Prostate gland (tissue), 2 donors: ENCODE results near the gene AMOTL1. TPM values are rescaled to one million over a fixed set of nuclear protein-coding genes. Genes with fewer than 3 reads are reported as not detected.

Experiments used
- DNase-seq: peaks from one replicate; pipeline ENCODE4 v3.0.0-alpha.2; 2019; ENCODE audit warnings: low spot score
- H3K27ac ChIP-seq, 2 donors: fragments of 200-600 bp; sonication (generic); 2 replicates each; pipeline ENCODE4 v1.5.1; 2017 to 2019
- H3K27me3 ChIP-seq: fragments of 200-600 bp; sonication (generic); replicated peaks from 2 replicates; pipeline ENCODE4 v1.5.1; 2019; ENCODE audit not compliant: insufficient read depth
- H3K36me3 ChIP-seq, 2 donors: fragments of 200-600 bp; sonication (generic); 1 replicate in 1 of 2; 2 replicates in 1 of 2; pipeline versions ENCODE4 v1.5.1 to v1.8.1; 2017 to 2019
- H3K4me1 ChIP-seq: fragments of 200-600 bp; sonication (generic); replicated peaks from 2 replicates; pipeline ENCODE4 v1.5.1; 2019
- H3K4me3 ChIP-seq, 2 donors: fragments of 200-600 bp; sonication (generic); 2 replicates each; pipeline ENCODE4 v1.5.1; 2017 to 2019
- H3K9me3 ChIP-seq: fragments of 200-600 bp; sonication (generic); 2 replicates; pipeline ENCODE4 v1.5.1; 2017
- POLR2A ChIP-seq: fragments of 450-650 bp; IDR thresholded peaks from one replicate; pipeline ENCODE4 v1.6.1; 2016; ENCODE audit warnings: antibody characterized with exemption, mild to moderate bottlenecking
- POLR2AphosphoS5 ChIP-seq: sonication (generic); formaldehyde crosslinking; IDR thresholded peaks from one replicate; pipeline ENCODE4 v1.6.1; 2017; ENCODE audit warnings: antibody characterized with exemption
- WGBS: methylation state at CpG from one replicate; pipeline ENCODE4 v1.1.5; 2018; 5-methylcytosine and 5-hydroxymethylcytosine counted together
- intact Hi-C: fragments of 100-400 bp; cut with DNase I; formaldehyde crosslinking; loops from one replicate; pipeline ENCODE4 v1.14.2; 2022
- total RNA-seq, 2 donors: library from RNA; depleted of rRNA; stranded (reverse); fragments of >200 nt; gene quantifications; one replicate each; pipeline ENCODE4 v1.1.0, GENCODE V29; 2016
- TF ChIP-seq, protein P1 (sequence below), 4 experiments: fragments of 200-600 bp in 2 of 4; fragments of 450-650 bp in 2 of 4; sonication (generic) in 2 of 4; IDR thresholded peaks; 1 replicate in 3 of 4; 2 replicates in 1 of 4; pipeline ENCODE4 v1.5.1; 2016 to 2019; ENCODE audit warnings: antibody characterized with exemption in 4 of 4, mild to moderate bottlenecking in 2 of 4, moderate library complexity in 2 of 4

Gene AMOTL1
- total RNA-seq, 2 donors from 2014 or later: 49.2 to 67.2 TPM

DNA sequence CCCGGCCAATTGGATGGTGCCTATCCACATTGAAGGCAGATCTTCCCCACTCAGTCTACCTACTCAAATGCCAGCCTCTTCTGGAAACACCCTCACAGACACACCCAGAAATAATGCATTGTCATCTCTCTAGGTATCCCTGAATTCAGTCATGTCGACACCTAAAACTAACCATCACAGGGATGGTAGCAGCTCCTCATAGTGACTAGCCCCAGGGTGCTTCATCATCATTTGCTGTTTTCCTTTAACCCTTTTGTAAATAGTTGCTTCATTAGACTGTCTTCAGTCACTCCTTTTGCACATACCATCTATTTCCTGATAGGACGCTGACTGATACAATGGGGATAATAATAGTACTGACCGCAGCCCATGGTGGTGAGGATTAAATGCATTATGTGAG, 18.8 kb upstream of the AMOTL1 start:
- WGBS: 96% methylated on average over 4 of the region's 4 CpGs
- no peaks in the 10 kb centered on the region for H3K4me1 ChIP-seq
- DNase-seq: no peak
- no peak overlapping the region for H3K4me3 ChIP-seq
- H3K27ac ChIP-seq: no peak overlapping the region
- no peaks in the 10 kb centered on the region for H3K9me3 ChIP-seq
- intact Hi-C loops: loop anchor here (10.0 kb wide), 1 partner anchor 115 kb away; no protein-coding TSS in a partner anchor
- TF ChIP-seq, protein P1, sequence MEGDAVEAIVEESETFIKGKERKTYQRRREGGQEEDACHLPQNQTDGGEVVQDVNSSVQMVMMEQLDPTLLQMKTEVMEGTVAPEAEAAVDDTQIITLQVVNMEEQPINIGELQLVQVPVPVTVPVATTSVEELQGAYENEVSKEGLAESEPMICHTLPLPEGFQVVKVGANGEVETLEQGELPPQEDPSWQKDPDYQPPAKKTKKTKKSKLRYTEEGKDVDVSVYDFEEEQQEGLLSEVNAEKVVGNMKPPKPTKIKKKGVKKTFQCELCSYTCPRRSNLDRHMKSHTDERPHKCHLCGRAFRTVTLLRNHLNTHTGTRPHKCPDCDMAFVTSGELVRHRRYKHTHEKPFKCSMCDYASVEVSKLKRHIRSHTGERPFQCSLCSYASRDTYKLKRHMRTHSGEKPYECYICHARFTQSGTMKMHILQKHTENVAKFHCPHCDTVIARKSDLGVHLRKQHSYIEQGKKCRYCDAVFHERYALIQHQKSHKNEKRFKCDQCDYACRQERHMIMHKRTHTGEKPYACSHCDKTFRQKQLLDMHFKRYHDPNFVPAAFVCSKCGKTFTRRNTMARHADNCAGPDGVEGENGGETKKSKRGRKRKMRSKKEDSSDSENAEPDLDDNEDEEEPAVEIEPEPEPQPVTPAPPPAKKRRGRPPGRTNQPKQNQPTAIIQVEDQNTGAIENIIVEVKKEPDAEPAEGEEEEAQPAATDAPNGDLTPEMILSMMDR (IDR thresholded peaks at IDR 0.05): no peak
- TF ChIP-seq POLR2AphosphoS5 (no peak), POLR2A (no peak)
- H3K27me3 ChIP-seq: no peaks in the 10 kb centered on the region
- no peaks in the 10 kb centered on the region for H3K36me3 ChIP-seq

DNA sequence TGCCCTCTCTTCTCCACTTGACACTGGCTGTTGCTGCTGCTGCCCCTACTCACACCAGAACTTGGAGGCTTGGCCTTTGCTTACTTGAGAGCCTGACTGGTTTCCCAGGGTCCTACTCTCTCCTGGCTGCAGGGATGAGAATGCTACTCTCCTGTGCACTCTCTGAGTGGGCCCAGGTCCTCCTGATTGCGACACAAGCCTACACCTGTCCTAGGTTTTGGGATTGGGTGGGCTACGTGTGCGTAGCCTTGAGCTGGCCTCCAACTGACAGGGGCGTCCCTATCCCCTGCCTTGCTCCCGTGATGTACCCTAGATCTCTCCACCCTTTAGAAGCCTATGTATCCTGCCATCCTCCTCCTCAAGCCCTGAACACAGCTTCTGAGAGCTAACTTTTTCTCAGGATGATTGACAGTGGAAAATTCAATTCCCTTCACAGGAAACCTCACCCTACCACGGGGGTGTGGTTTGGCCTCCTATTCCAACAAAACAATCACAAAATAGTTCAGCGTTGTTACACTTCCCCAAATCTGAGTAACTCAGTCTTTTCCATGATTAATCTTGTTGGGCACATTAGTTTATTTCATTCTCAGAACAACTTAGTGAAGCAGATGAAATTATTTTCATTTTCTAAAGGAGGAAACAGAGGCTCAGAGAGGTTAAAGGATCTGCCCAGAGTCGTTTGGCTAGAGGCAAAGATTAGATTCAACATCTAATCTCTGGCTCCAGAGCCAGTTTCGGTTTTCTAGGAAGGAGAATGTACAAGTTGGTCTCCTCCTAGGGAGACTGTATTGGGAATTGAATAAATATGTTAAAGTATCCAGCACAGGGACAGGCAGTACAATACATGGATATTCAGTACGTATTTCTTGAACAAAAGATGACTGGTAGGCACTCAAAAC, 17.6 kb upstream of the AMOTL1 start:
- no peak for TF ChIP-seq POLR2A
- no peak for DNase-seq
- WGBS: 77% methylated on average over 10 of the region's 10 CpGs
- Histone ChIP-seq H3K27ac (no peak overlapping the region), H3K36me3 (no peaks in the 10 kb centered on the region), H3K9me3 (no peaks in the 10 kb centered on the region), H3K4me1 (no peaks in the 10 kb centered on the region), H3K4me3 (no peak overlapping the region), H3K27me3 (no peaks in the 10 kb centered on the region)
- intact Hi-C loops: no loop called here

GRCh38 chr11:94751218-94751609, 16.9 kb upstream of the AMOTL1 start:
- no peaks in the 10 kb centered on the region for H3K4me1 ChIP-seq
- intact Hi-C loops: no loop called here
- TF ChIP-seq, protein P1 (IDR thresholded peaks at IDR 0.05): no peak
- TF ChIP-seq POLR2AphosphoS5 (no peak), POLR2A (no peak)
- no peaks in the 10 kb centered on the region for H3K9me3 ChIP-seq
- H3K4me3 ChIP-seq: no peak overlapping the region
- DNase-seq: no peak
- WGBS: 88% methylated on average over 5 of the region's 5 CpGs
- no peaks in the 10 kb centered on the region for H3K27me3 ChIP-seq
- no peaks in the 10 kb centered on the region for H3K36me3 ChIP-seq
- no peak overlapping the region for H3K27ac ChIP-seq

GRCh38 chr11:94751786-94752185, 16.4 kb upstream of the AMOTL1 start:
- Histone ChIP-seq H3K27ac (no peak overlapping the region), H3K4me1 (no peaks in the 10 kb centered on the region), H3K4me3 (no peak overlapping the region), H3K9me3 (no peaks in the 10 kb centered on the region), H3K27me3 (no peaks in the 10 kb centered on the region), H3K36me3 (no peaks in the 10 kb centered on the region)
- TF ChIP-seq POLR2AphosphoS5 (no peak), POLR2A (no peak)
- TF ChIP-seq, protein P1 (IDR thresholded peaks at IDR 0.05): no peak
- no peak for DNase-seq
- WGBS: 68% methylated on average over 5 of the region's 5 CpGs
- intact Hi-C loops: no loop called here

GRCh38 chr11:94753630-94754029, 14.5 kb upstream of the AMOTL1 start:
- WGBS: 74% methylated on average over 1 of the region's 1 CpG
- no peaks in the 10 kb centered on the region for H3K36me3 ChIP-seq
- TF ChIP-seq POLR2AphosphoS5: no peak
- TF ChIP-seq, protein P1 (IDR thresholded peaks at IDR 0.05): no peak
- TF ChIP-seq POLR2A: no peak
- no peak for DNase-seq
- H3K27me3 ChIP-seq: no peaks in the 10 kb centered on the region
- H3K4me3 ChIP-seq: no peak overlapping the region
- H3K27ac ChIP-seq: no peak overlapping the region
- H3K4me1 ChIP-seq: no peaks in the 10 kb centered on the region
- intact Hi-C loops: no loop called here
- H3K9me3 ChIP-seq: no peaks in the 10 kb centered on the region
